Suprapubic skin (tissue), 4 donors: ENCODE measurements around the gene ROR2. TPM values are rescaled to one million over a fixed set of nuclear protein-coding genes. Genes with fewer than 3 reads are reported as not detected.

ENCODE experiments used
- DNase-seq, 2 donors: peaks; one replicate each; pipeline ENCODE4 v3.0.0-alpha.2; 2019; ENCODE audit warnings: low spot score in 2 of 2
- H3K27ac ChIP-seq: fragments of 200-600 bp; sonication (generic); one replicate; pipeline ENCODE4 v1.5.1; 2019
- H3K27me3 ChIP-seq: fragments of 200-600 bp; sonication (generic); one replicate; pipeline ENCODE4 v1.5.1; 2019
- H3K36me3 ChIP-seq: fragments of 200-600 bp; sonication (generic); one replicate; pipeline ENCODE4 v1.5.1; 2019
- H3K4me1 ChIP-seq: fragments of 200-600 bp; sonication (generic); one replicate; pipeline ENCODE4 v1.5.1; 2019
- H3K4me3 ChIP-seq: fragments of 200-600 bp; sonication (generic); one replicate; pipeline ENCODE4 v1.5.1; 2019; ENCODE audit warnings: mild to moderate bottlenecking
- H3K9me3 ChIP-seq: fragments of 200-600 bp; sonication (generic); one replicate; pipeline ENCODE4 v1.5.1; 2019
- CTCF ChIP-seq, 2 donors: fragments of 200-600 bp in 1 of 2; fragments of 450-650 bp in 1 of 2; sonication (generic) in 1 of 2; IDR thresholded peaks; one replicate each; pipeline ENCODE4 v1.5.1; 2016 to 2019; ENCODE audit warnings: antibody characterized with exemption in 2 of 2, mild to moderate bottlenecking in 1 of 2, moderate library complexity in 1 of 2
- EP300 ChIP-seq: sonication (generic); formaldehyde crosslinking; IDR thresholded peaks from one replicate; pipeline ENCODE4 v1.6.1; 2017; ENCODE audit warnings: antibody characterized with exemption
- POLR2A ChIP-seq, 2 donors: fragments of 450-650 bp; IDR thresholded peaks; one replicate each; pipeline ENCODE4 v1.6.1; 2017; ENCODE audit warnings: antibody characterized with exemption in 2 of 2, mild to moderate bottlenecking in 2 of 2, moderate library complexity in 2 of 2
- POLR2AphosphoS5 ChIP-seq, 3 donors: sonication (generic); formaldehyde crosslinking; IDR thresholded peaks; one replicate each; pipeline ENCODE4 v1.6.1; 2017; ENCODE audit warnings: antibody characterized with exemption in 3 of 3
- WGBS: methylation state at CpG from one replicate; pipeline ENCODE4 v1.1.5; 2018; 5-methylcytosine and 5-hydroxymethylcytosine counted together
- total RNA-seq, 4 donors: library from RNA; depleted of rRNA; stranded (reverse); fragments of >200 nt; gene quantifications; one replicate each; pipeline ENCODE4 v1.1.0, GENCODE V29; 2016

ROR2 gene
- total RNA-seq, 4 donors from 2014 or later: 3.3 to 7.3 (median 5.0) TPM

GRCh38 chr9:91657501-91657900, 292.5 kb downstream of the ROR2 start:
- no peaks in the 10 kb centered on the region for H3K27me3 ChIP-seq
- no peak overlapping the region for H3K4me3 ChIP-seq
- no peak for DNase-seq
- no peaks in the 10 kb centered on the region for H3K4me1 ChIP-seq
- H3K36me3 ChIP-seq: no peaks in the 10 kb centered on the region
- H3K27ac ChIP-seq: no peak overlapping the region
- WGBS: 92% methylated on average over 3 of the region's 3 CpGs
- no peaks in the 10 kb centered on the region for H3K9me3 ChIP-seq
- TF ChIP-seq EP300: no peak
- no peak for TF ChIP-seq CTCF (IDR thresholded peaks at IDR 0.05)
- TF ChIP-seq POLR2A (IDR thresholded peaks at IDR 0.05): no peak
- no peak for TF ChIP-seq POLR2AphosphoS5 (IDR thresholded peaks at IDR 0.05)

DNA sequence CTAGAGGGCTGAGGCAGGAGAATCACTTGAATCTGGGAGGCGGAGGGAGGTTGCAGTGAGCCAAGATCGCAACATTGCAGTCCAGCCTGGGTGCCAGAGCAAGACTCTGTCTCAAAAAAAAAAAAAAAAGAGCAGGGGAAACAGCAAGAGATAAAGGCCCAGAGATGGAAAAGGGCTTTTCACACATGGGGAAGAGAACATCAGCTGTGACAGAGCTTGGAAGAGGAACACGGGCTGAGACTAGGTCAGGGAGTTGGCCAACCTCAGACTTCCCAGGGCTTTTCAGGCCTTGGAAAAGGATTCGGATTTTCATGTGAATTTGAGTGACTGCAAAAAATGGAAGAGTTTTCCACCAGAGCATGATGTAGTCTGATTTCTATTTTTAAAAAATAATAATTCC, 294.4 kb downstream of the ROR2 start:
- no peak for TF ChIP-seq POLR2AphosphoS5 (IDR thresholded peaks at IDR 0.05)
- no peak for TF ChIP-seq CTCF (IDR thresholded peaks at IDR 0.05)
- no peak for TF ChIP-seq POLR2A (IDR thresholded peaks at IDR 0.05)
- no peak for TF ChIP-seq EP300
- WGBS: 86% methylated on average over 4 of the region's 4 CpGs

DNA sequence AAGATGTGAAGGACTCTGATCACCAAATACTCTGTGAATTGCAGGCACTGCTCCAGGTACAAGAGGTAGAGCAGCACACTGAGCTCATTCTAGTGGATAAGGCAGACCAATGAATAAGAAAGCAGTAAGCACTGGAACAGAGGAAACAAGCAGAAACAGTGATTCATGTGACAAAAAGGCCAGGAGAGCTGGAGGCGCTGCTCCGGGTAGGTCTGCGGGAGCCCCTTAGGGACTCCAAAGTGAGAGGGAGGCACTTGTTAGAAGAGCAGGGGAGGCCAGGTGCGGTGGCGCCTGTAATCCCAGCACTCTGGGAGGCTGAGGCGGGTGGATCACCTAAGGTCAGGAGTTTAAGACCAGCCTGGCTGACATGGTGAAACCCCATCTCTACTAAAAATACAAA, 294.8 kb downstream of the ROR2 start:
- TF ChIP-seq POLR2AphosphoS5 (IDR thresholded peaks at IDR 0.05): no peak
- Histone ChIP-seq H3K4me3 (no peak overlapping the region), H3K36me3 (no peaks in the 10 kb centered on the region), H3K27ac (no peak overlapping the region), H3K9me3 (no peaks in the 10 kb centered on the region), H3K27me3 (no peaks in the 10 kb centered on the region), H3K4me1 (no peaks in the 10 kb centered on the region)
- 85% methylated on average over 6 of the region's 6 CpGs for WGBS
- DNase-seq: no peak

More for the DNA sequence above, 294.4 kb downstream of the ROR2 start:
- no peaks in the 10 kb centered on the region for H3K4me1 ChIP-seq
- H3K9me3 ChIP-seq: no peaks in the 10 kb centered on the region
- H3K4me3 ChIP-seq: no peak overlapping the region
- no peaks in the 10 kb centered on the region for H3K27me3 ChIP-seq
- H3K36me3 ChIP-seq: no peaks in the 10 kb centered on the region
- no peak overlapping the region for H3K27ac ChIP-seq
- no peak for DNase-seq

GRCh38 chr9:91654527-91654926, 295.5 kb downstream of the ROR2 start:
- H3K27me3 ChIP-seq: no peaks in the 10 kb centered on the region
- no peaks in the 10 kb centered on the region for H3K9me3 ChIP-seq
- no peaks in the 10 kb centered on the region for H3K36me3 ChIP-seq
- no peak overlapping the region for H3K27ac ChIP-seq
- no peak for DNase-seq
- TF ChIP-seq POLR2A (IDR thresholded peaks at IDR 0.05): no peak
- TF ChIP-seq EP300: no peak
- no peak for TF ChIP-seq CTCF (IDR thresholded peaks at IDR 0.05)
- TF ChIP-seq POLR2AphosphoS5 (IDR thresholded peaks at IDR 0.05): no peak
- no peaks in the 10 kb centered on the region for H3K4me1 ChIP-seq
- WGBS: 77% methylated on average over 1 of the region's 1 CpG
- no peak overlapping the region for H3K4me3 ChIP-seq

- DNase-seq: no peak
- peaks cover 8% of the 10 kb centered on the region for H3K27me3 ChIP-seq
- no peak overlapping the region for H3K4me3 ChIP-seq
- WGBS: 98% methylated on average over 4 of the region's 4 CpGs
- no peaks in the 10 kb centered on the region for H3K4me1 ChIP-seq
- H3K9me3 ChIP-seq: no peaks in the 10 kb centered on the region
- H3K27ac ChIP-seq: no peak overlapping the region
- H3K36me3 ChIP-seq: no peaks in the 10 kb centered on the region
- TF ChIP-seq POLR2A (IDR thresholded peaks at IDR 0.05) (no peak), CTCF (IDR thresholded peaks at IDR 0.05) (no peak), POLR2AphosphoS5 (IDR thresholded peaks at IDR 0.05) (no peak), EP300 (no peak)
Observed at GRCh38 chr9:91647371-91647770, 302.7 kb downstream of the ROR2 start.

- no peak for DNase-seq
- Histone ChIP-seq H3K4me1 (no peaks in the 10 kb centered on the region), H3K27ac (no peak overlapping the region), H3K4me3 (no peak overlapping the region), H3K36me3 (no peaks in the 10 kb centered on the region), H3K9me3 (no peaks in the 10 kb centered on the region), H3K27me3 (peaks cover 8% of the 10 kb centered on the region)
- WGBS: 88% methylated on average over 1 of the region's 1 CpG
- TF ChIP-seq CTCF (IDR thresholded peaks at IDR 0.05) (no peak), POLR2A (IDR thresholded peaks at IDR 0.05) (no peak), EP300 (no peak), POLR2AphosphoS5 (IDR thresholded peaks at IDR 0.05) (no peak)
Observed at GRCh38 chr9:91646702-91647101, 303.3 kb downstream of the ROR2 start.
